Activated CD4-positive, alpha-beta T cell treated with anti-CD3 and anti-CD28 coated beads, Interleukin-2, amount 50 U/mL, for 1 hour (primary cell): Measurements from ENCODE around the gene XPNPEP3.
"Not testable (repeated sequence)": the region's sequence is repeated elsewhere in the genome, so short reads cannot be mapped to it uniquely, and the experiment has no call there.

Source experiments
- DNase-seq: peaks from one replicate; pipeline ENCODE4 v3.0.0-alpha.2; 2020

Gene XPNPEP3

DNA sequence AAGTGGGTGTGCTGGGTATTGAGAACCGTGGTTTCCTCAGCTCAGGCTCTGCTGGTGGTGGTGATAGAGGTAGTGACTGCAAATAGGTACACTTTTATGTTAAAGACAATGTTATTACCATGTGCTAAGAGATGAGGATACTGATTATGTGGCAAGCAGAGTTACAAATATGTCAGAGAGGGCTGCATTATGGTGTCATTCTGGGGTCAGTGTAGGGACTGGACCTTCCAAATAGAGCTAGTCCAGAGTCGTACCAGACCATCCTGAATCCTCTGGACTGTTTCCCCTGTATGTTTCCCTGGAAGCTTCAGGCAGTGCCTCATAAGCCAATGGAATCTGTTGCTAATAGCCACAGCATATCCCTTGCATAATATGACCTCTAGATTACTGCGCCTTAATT lies 5.1 kb downstream of the XPNPEP3 start, which contains the start of gene DNAJB7:
DNAJB7 (minus strand) TSS at position 101 of the 400 bp plus-strand sequence. CDS start 119 bp downstream, outside the sequence.
- no peak for DNase-seq

DNA sequence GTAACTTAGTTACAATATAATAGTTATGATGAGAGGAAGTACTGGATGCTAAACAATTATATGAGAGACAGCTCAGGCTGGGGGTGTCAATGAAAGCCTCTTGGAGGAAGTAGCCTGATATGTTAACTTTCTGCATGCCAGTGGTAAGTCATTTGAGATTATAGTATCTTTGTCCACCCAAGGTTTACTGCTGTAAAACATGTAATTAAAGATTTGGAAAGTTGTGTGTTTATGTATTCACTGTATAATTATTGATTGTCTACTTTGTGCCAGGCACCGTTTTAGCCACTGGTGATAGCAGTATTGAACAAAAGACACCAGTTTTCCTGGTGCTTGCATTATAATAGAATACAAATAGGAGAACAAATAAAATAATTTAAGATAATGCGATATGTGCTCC lies 5.6 kb downstream of the XPNPEP3 start:
- no peak for DNase-seq

DNA sequence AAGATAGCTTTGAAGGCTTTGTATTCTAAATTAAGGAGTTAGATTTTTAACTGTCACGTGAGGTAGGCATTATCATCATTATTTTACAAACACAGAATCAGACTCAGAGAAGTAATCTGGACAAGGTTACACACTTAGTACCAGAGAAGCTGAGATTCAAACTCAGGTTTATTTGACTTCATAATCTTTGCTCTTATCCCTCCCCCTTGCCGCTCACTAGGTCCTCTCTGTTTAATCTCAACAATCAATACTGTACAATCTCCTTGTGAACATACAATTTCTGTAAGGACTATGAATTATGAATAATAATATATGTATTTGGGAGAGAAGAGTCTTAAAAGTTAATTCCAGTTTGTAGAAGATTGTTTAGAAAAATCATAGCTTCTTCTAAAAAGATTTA lies 10.2 kb downstream of the XPNPEP3 start:
- DNase-seq = no peak

DNA sequence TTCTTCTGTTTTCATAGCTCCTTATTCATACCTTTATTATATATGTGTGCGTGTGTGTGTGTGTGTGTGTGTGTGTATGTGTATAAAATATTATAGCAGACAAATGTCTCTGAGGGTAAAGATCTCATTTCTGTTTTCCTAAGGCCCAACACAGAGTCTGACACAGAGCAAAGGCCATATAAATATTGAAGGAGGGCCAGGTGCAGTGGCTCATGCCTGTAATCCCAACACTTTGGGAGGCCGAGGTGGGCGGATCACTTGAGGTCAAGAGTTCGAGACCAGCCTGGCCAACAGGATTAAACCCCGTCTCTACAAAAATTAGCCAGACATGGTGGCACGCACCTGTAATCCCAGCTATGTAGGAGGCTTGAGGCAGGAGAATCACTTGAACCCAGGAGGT lies 11.4 kb downstream of the XPNPEP3 start:
- DNase-seq = not testable (repeated sequence)

DNA sequence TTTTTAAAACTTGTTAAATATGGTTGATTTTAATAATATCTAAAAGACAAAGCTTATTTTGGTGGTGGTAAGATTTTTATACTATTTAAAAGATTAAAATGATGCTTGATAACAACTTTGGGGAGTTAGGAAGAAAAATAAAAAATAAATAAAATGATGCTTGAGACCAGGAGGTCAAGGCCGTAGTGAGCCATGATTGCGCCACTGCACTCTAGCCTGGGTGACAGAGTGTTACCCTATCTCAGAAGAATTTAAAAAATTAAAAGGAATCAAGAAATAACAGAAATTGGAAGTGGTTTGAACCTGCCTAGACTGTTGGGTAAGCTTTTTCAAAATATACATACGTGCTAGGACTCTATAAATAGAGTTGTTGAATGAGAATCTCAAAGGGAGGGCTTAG lies 17.1 kb downstream of the XPNPEP3 start:
- DNase-seq = no peak

DNA sequence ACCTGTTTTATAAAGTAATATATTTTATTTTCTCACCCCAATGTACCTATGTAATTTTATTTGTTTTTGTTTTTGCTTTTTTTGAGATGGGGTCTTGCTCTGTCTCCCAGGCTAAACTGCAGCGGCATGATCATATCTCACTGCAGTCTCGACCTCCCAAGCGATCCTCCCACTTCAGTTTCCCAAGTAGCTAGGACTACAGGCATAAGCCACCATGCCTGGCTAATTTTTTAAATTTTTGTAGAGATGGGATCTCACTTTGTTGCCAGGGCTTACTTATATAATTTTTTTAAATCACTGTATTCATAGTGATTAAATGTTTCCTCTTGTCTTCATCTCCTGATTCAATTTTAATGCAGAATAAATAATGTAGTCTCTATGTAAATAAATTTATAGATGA lies 18.2 kb downstream of the XPNPEP3 start:
- DNase-seq = no peak

DNA sequence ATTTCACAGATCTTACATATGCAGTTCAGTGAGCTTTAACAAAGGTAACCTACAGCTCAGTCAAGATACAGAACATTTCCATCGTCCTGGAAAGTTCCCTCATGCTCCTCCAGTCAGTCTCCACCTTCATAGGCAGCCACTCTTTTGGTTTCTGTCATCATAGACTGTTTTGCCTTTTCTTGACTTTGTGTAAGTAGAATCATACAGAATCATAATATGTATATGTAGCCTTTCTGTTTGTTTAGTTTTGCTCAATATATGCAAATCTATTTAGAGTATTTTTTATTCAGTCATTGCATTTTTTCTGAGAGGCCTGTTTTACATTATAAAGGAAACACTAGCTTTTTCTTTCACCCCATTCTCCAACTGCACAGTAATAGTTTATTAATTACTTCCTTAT lies 20.0 kb downstream of the XPNPEP3 start:
- no peak for DNase-seq

DNA sequence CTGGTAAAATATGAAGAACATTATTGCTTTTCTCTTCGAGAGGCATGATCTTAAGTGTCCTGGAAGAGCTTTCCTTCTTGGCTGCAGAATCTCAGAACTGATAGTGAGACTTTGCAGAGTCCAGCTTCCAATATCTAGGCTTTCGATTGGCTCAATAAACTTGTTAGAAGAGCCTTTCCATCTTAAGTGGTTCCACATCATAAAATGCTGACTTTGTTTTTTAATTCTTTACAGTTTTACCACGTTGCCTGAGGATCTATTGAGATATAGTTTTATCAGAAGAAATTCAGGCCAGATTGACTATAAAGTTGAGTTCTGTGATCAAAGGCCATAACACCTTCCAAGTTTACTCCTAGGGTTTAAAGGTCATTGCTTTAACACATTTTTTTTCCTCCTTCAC lies 20.5 kb downstream of the XPNPEP3 start:
- no peak for DNase-seq

DNA sequence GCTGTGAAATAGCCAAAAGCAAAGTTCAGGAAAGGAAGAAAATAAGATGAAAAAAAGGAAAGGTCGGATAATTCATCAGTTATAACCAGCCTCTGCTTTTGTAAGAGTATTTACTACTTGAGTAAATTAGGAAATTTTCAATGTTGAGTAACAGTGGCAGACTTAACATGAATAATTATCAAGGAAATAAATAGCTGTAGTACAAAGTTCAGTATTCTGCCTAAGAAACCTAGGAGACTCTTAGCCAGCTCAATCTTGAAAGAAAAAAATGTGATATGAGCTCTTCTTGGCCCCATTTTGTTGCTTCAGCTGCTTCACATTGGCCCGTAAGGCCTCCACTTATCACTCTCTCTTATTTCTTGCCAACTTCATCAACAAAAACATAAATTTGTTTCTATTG lies 22.0 kb downstream of the XPNPEP3 start:
- no peak for DNase-seq

DNA sequence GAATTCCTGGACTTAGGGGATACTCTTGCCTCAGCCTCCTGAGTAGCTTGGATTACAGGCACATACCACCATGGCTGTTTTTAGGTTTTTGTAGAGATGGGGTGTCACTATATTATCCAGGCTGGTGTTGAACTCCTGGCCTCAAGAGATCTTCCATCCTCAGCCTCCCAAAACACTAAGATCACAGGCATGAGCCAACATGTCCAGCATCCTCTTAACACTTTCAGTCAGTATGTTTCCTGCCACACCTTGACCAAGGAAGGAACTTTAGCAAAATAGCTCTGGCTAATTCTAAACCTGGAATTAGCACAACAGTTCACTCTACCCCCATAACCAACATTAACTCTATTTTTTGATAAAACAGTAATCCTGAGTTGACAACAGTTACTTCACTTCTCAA lies 32.2 kb downstream of the XPNPEP3 start:
- DNase-seq = no peak

DNA sequence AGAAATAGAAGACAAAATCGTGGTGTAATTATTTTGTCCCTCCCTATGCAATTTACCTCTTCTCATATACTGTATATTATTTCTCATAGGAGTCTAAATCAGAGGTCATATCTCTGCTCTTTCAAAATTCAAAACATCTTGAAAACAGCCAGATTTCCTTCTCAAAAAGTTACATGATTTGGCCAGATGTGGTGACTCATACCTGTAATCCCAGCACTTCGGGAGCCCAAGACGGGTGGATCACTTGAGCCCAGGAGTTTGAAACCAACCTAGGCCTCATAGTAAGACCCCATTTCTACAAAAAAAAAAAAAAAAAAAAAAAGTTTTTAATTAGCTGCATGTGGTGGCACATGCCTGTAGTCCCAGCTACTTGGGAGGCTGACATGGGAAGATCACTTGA lies 33.9 kb downstream of the XPNPEP3 start:
- no peak for DNase-seq

DNA sequence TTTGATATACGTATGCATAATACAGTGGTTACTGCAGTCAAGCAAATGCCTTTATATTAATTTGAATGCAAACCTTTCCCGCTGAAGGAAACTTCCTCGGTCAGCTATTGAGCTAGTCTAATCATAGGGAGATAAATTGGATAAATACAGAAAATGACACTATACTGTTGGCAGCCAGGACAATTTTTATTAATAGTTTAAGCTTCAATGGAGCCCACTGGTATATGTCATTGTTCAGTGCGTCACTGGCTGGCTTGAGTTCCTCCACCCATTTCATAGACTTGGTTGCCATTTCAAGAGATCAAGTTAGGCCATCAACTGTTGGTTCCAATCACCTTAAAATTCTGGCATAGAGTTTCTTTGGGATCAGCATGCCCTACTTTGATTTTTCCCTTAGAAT lies 37.5 kb downstream of the XPNPEP3 start:
- no peak for DNase-seq

DNA sequence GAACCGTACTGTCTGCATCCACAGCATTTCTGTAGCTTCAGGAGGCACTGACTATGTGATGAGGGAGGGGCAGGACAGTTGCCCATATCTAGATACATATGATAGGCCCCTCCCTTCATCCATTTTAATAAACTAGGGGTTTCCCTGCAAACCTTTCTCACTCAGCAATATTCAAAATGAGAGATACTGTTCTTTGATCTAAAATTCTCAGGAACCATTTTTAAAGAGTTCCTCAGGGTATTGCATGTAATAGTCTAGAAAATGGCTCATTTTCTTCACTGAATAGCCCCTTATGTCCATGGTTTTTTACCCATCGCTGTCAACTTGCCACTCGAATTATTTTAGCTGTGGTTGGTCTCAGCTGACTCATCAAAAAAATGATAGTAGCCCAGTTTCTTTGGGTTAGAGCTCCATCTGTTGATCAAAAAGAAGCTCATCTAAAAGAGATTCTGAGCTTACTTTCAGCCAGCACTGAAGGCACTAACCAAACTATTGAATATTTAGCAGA lies 42.0 kb downstream of the XPNPEP3 start:
- DNase-seq = no peak

DNA sequence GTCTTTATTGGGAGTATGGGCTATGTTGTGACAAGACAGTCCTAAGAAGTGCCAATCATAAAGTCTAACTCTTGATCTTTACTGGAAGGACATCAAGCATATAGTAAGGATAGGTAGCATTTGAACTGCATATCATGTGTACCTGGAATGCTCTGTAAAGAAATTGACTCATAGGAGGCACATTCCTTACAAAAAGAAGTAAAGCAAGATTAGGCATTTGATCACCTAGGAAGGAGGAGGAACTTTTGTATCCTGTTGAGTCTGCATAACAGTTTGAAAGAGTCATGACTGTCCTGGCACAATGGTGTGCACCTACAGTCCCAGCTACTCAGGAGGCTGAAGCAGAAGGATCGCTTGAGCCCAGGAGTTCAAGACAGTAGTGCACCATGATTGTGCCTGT lies 47.2 kb downstream of the XPNPEP3 start:
- DNase-seq = no peak

DNA sequence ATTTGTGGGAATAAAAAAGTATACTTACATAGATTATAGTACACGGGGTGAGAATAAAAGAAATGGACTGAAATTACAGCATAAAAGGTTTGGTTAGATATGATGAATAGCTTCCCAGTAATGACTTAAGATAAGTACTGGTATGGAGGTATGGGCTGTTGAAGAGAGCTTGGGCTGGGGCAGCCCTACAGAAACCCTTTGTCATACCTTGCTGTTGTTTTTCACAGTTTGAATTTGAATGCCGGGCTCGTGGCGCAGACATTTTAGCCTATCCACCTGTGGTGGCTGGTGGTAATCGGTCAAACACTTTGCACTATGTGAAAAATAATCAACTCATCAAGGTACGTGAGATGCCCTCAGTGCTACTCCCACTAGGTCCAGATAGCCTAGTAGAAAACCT lies 51.9 kb downstream of the XPNPEP3 start:
- no peak for DNase-seq

DNA sequence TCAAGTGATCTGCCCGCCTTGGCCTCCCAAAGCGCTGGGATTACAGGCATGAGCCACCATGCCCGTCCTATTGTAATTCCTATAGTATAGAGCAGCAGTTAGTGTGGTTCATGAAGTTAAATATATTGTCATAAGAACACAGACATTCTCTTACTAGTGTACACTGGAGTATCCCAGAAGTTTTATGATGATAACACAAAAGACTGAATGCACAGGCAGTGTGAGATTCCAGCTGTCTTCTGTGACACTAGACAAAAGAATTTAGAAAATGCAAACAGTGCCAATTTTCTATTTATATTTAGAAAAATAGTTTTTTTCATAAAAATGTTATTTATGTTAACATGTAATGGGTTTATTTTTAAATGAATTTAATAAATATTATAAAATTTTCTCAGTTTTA lies 54.8 kb downstream of the XPNPEP3 start:
- DNase-seq = no peak

DNA sequence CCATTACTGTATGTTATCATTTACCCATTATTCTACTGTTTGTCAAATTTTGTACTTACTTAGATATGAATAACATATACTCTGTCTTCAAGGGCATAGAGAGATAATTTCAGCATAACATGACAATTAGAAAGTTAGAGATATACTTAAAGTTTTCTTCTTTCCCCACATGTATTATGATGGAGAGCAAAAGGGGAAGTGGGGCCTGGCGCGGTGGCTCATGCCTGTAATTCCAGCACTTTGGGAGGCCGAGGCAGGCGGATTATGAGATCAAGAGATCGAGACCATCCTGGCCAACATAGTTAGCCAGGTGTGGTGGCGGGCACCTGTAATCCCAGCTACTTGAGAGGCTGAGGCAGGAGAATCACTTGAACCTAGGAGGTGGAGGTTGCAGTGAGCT lies 56.0 kb downstream of the XPNPEP3 start:
- not testable (repeated sequence) for DNase-seq

DNA sequence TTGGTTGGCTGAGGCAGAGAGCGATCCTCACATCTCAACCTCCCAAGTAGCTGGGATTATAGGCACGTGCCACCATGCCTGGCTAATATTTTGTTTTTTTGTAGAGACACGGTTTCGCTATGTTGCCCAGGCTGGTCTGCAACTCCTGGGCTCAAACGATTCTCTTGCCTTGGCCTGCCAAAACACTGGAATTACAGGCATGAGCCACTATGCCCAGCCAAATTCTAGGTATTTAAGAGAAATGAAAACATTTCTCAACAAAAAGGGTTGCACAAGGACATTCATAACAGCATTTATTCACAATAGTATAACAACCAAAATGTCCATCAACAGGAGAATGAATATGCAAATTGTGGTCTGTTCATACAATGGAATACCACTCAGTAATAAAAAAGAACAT lies 62.5 kb downstream of the XPNPEP3 start:
- no peak for DNase-seq

DNA sequence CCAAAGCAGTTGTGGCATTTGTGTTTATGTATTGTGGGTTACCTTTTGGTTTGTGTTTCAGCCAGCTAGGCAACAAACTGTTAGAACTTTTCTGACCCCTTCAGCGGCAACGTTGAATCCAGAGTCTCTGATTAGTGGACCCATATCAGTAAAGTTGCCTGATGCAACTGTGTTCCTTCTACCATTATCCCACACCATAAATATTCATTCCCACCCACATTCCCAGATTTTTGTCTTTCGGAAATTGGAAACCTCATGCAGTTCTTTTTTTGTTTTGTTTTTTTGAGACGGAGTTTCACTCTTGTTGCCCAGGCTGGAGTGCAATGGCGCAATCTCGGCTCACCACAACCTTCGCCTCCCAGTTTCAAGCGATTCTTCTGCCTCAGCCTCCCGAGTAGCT lies 63.6 kb downstream of the XPNPEP3 start:
- no peak for DNase-seq

DNA sequence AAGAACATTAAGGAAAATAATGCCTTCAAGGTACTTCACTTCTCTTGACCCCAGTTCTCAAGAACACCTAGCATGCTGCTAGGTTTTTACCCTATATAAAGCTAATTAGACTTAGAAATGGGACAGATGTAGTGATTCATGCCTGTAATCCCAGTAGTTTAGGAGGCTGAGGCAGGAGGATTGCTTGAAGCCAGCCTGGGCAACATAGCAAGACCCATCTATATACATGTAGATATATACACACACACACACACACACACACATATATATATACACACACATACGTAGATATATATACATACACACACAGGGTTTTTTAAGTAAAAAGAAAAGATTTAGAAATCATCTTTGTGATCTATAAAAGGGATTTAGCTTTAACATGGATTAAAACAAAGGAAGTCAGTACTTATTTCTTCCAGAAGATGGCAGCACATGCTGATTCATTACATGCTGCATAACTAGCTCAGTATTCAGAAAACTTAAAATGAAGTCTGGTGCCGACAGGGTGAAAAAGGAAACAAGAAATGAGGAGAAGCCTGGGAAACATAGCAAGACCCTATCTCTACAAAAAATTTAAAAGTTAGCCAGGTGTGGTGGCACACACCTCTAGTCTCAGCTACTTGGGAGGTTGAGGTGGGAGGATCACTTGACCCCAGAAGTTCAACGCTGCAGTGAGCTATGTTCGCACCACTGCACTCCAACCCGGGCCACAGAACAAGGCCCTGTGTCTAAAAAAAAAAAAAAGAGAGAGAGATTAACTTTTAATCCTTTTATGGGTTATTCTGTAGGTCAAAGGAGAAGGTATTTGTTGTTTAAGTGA lies 65.7 kb downstream of the XPNPEP3 start:
- no peak for DNase-seq

DNA sequence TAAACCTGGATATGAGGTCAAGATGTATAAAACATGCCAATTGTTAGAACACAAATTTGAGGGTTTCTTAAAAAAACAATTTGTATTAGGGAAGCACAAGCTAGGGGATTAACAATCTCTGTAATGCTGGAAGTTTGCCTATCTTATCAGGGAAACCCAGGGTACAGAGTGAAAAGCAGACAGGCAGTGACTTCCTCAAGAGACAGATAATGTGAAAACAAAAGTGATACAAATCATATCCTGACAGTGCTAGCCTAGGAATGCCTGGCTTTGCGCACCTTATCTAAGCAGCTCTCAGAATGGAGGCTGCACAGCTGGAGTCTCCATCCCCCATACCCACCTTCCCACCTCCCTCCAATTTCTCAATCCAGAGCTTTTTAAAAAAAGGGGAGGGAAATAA lies 71.7 kb downstream of the XPNPEP3 start:
- DNase-seq = no peak

DNA sequence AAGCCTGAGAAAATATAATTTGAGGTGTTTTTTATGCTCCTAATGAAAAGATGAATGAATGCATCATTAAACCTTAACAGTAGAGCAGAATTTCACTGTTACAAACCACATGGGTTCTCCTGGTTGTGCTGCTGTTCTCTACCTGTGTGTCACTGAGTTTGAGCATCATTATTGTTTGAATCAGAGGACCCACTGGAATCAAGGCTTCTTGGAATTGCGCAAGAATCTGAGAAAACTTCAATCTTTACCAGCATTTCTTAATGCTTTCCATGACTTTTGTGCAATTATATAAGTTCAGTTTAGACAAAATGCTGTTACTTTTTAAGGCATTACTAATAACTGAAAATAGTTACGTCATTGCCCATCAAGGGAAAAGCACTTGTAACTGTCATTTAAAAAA lies 75.4 kb downstream of the XPNPEP3 start:
- DNase-seq = no peak

DNA sequence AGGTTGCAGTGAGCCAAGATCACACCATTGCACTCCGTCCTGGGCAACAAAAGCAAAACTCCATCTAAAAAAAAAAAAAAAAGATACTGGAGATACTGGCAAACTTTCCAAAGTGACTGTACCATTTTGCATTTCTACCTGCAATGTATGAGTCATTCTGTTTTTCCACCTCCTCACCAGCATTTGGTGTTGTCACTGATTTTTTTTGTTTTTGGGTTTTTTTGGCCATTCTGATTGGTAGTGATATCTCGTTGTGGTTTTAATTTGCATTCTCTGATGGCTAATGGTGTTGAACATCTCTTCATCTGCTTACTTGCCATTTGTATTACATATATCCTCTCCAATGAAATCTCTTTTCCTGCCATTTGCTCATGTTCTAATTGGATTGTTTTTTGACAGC lies 82.3 kb downstream of the XPNPEP3 start:
- no peak for DNase-seq

DNA sequence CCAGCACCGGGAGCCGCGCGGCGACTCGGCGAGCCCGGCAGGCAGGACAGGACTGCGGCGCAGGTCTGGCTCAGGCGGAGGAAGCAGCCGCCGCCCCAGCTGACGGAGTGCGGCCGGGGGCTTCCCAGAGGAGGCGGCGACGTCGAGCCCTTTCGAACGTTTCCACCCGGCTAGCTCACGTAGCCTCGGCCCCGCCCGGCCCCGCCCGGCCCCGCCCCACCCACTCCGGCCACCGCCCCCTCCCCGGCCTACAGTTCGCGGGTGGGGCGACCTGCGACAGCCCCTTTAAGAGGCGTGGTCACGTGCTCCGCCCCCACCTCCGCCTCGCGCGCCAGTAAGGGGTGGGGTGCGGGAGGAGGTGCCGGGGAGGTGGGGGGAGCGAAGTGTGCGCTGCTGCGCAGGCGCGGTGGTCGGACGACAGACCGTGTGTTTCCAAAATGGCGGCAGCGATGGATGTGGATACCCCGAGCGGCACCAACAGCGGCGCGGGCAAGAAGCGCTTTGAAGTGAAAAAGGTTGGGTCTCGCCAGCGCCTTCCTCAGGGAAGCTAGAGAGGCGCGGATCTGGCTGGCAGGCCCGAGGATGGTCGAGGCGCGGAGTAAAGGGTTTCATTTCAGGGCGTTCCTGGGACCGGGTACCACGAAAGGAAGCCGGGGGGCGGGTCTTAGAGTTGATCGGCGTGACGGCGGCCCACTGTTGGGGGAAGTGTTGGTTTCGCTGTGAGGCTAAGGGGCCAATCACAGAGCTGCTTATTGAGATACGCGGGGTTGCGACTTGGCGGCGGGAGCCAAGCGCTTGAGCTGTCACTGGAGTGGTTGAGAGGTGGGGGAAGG lies 94.2 kb downstream of the XPNPEP3 start, which contains the start of gene RBX1:
RBX1 (plus strand) TSS at position 417 of the 833 bp plus-strand sequence; CDS start at position 438, 21 bp downstream.
- DNase-seq = peak; percentile 98
